Breast epithelium (tissue), 4 donors: ENCODE results near the gene GPR153. TPM values are rescaled to one million over a fixed set of nuclear protein-coding genes. Genes with fewer than 3 reads are reported as not detected.

Source experiments
- DNase-seq, 2 donors: peaks; one replicate each; pipeline ENCODE4 v3.0.0-alpha.2; 2019; ENCODE audit warnings: low spot score in 2 of 2
- H3K27ac ChIP-seq, 2 donors: fragments of 200-600 bp; sonication (generic) in 1 of 2; one replicate each; pipeline ENCODE4 v1.5.1; 2016 to 2019; ENCODE audit warnings: mild to moderate bottlenecking in 1 of 2
- H3K27me3 ChIP-seq, 2 donors: fragments of 200-600 bp; sonication (generic) in 1 of 2; one replicate each; pipeline versions ENCODE4 v1.5.1 to v1.6.0; 2017 to 2019; ENCODE audit warnings: control low read depth in 1 of 2, mild to moderate bottlenecking in 1 of 2
- H3K36me3 ChIP-seq: fragments of 200-600 bp; one replicate; pipeline ENCODE4 v1.5.1; 2019
- H3K4me1 ChIP-seq, 2 donors: fragments of 200-600 bp; sonication (generic); one replicate each; pipeline ENCODE4 v1.5.1; 2016 to 2019; ENCODE audit warnings: control low read depth in 1 of 2
- H3K4me3 ChIP-seq, 3 donors: fragments of 200-600 bp; sonication (generic); 1 replicate in 2 of 3; 2 replicates in 1 of 3; pipeline ENCODE4 v1.5.1; 2016 to 2019; ENCODE audit warnings: mild to moderate bottlenecking in 3 of 3, moderate library complexity in 2 of 3
- H3K9me3 ChIP-seq, 2 donors: fragments of 200-600 bp; sonication (generic) in 1 of 2; one replicate each; pipeline ENCODE4 v1.5.1; 2016 to 2019; ENCODE audit warnings: control low read depth in 1 of 2
- CTCF ChIP-seq, 3 donors: fragments of 450-650 bp; IDR thresholded peaks; one replicate each; pipeline ENCODE4 v1.5.1; 2016 to 2017; ENCODE audit warnings: antibody characterized with exemption in 3 of 3, mild to moderate bottlenecking in 3 of 3, moderate library complexity in 3 of 3
- POLR2A ChIP-seq: fragments of 450-650 bp; IDR thresholded peaks from one replicate; pipeline ENCODE4 v1.6.1; 2016; ENCODE audit warnings: antibody characterized with exemption, mild to moderate bottlenecking, moderate library complexity
- POLR2AphosphoS5 ChIP-seq, 3 donors: sonication (generic); formaldehyde crosslinking; IDR thresholded peaks; one replicate each; pipeline ENCODE4 v1.6.1; 2017; ENCODE audit warnings: antibody characterized with exemption in 3 of 3
- intact Hi-C: fragments of 100-400 bp; cut with DNase I; formaldehyde crosslinking; loops from one replicate; pipeline ENCODE4 v1.15.1; 2023; ENCODE audit warnings: low total_unique reads
- total RNA-seq, 3 donors: library from RNA; depleted of rRNA; stranded (reverse); fragments of >200 nt; gene quantifications; one replicate each; pipeline ENCODE4 v1.1.0, GENCODE V29; 2016

The GPR153 gene
- total RNA-seq, 3 donors from 2014 or later: 5.4 to 34.6 (median 6.6) TPM

DNA sequence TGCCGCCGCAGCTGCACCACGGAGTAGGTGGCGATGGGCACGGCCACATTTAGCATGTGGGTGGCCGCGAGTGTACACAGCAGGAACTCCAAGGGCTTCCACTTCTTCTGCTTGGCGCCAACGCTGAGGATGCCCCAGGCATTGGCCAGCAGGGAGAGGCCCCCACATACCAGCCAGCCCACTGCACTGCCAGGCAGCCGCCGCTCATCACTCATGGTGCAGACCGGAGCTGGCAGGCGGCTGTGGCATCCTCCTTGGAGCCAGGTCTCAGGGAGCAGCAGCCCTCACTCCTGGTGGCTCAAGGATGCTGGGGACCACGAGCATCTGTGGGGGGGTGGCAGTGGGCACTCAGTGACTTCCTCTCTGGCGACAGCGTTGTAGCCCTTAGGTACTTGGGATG, 6.2 kb downstream of the GPR153 start:
- Histone ChIP-seq H3K4me1 (no peaks in the 10 kb centered on the region), H3K27me3 (peaks cover 0 to 24% of the 10 kb centered on the region in 2 donors), H3K27ac (no peak overlapping the region), H3K4me3 (no peak overlapping the region), H3K9me3 (no peaks in the 10 kb centered on the region), H3K36me3 (no peaks in the 10 kb centered on the region)
- DNase-seq: no peak
- no peak for TF ChIP-seq POLR2AphosphoS5 (IDR thresholded peaks at IDR 0.05)
- intact Hi-C loops: no loop called here

DNA sequence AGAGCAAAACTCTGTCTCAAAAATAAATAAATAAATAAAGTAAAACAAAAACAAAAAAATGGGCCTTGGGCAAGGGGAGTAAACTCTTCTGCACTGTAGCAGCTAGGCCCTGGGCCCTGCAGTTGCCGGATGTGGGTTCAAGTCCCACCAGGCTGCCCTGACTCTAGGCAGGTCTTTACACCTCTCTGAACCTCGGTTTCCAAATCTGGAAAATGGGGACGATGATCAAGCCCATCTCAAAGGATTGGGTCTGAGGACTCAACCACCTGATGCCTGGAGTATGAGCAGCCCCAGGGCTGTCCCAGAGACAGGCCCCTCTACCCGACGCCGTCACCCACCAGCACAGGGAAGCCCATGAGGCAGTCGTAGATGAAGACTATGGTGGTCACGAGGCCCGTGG, 7.5 kb downstream of the GPR153 start:
- H3K9me3 ChIP-seq: no peaks in the 10 kb centered on the region
- no peak for DNase-seq
- intact Hi-C loops: no loop called here
- no peak overlapping the region for H3K27ac ChIP-seq
- H3K36me3 ChIP-seq: no peaks in the 10 kb centered on the region
- H3K4me3 ChIP-seq: no peak overlapping the region
- peaks cover 6 to 32% of the 10 kb centered on the region in 2 donors for H3K27me3 ChIP-seq
- TF ChIP-seq POLR2A: no peak
- no peak for TF ChIP-seq POLR2AphosphoS5 (IDR thresholded peaks at IDR 0.05)
- TF ChIP-seq CTCF (IDR thresholded peaks at IDR 0.05): no peak
- H3K4me1 ChIP-seq: no peaks in the 10 kb centered on the region

GRCh38 chr1:6252374-6252710, 8.6 kb downstream of the GPR153 start:
- intact Hi-C loops: no loop called here
- H3K9me3 ChIP-seq: no peaks in the 10 kb centered on the region
- DNase-seq: no peak
- no peak for TF ChIP-seq POLR2A
- no peak for TF ChIP-seq POLR2AphosphoS5 (IDR thresholded peaks at IDR 0.05)
- no peak for TF ChIP-seq CTCF (IDR thresholded peaks at IDR 0.05)
- no peaks in the 10 kb centered on the region for H3K4me1 ChIP-seq
- no peak overlapping the region for H3K4me3 ChIP-seq
- H3K27me3 ChIP-seq: peaks cover 6 to 39% of the 10 kb centered on the region in 2 donors
- no peak overlapping the region for H3K27ac ChIP-seq
- H3K36me3 ChIP-seq: no peaks in the 10 kb centered on the region

GRCh38 chr1:6251681-6252373, 9.1 kb downstream of the GPR153 start:
- Histone ChIP-seq H3K36me3 (no peaks in the 10 kb centered on the region), H3K4me1 (no peaks in the 10 kb centered on the region), H3K4me3 (no peak overlapping the region), H3K27me3 (peaks cover 6 to 39% of the 10 kb centered on the region in 2 donors), H3K9me3 (no peaks in the 10 kb centered on the region), H3K27ac (no peak overlapping the region)
- no peak for DNase-seq
- intact Hi-C loops: no loop called here
- TF ChIP-seq POLR2AphosphoS5 (IDR thresholded peaks at IDR 0.05): no peak
- no peak for TF ChIP-seq POLR2A
- TF ChIP-seq CTCF (IDR thresholded peaks at IDR 0.05): no peak

DNA sequence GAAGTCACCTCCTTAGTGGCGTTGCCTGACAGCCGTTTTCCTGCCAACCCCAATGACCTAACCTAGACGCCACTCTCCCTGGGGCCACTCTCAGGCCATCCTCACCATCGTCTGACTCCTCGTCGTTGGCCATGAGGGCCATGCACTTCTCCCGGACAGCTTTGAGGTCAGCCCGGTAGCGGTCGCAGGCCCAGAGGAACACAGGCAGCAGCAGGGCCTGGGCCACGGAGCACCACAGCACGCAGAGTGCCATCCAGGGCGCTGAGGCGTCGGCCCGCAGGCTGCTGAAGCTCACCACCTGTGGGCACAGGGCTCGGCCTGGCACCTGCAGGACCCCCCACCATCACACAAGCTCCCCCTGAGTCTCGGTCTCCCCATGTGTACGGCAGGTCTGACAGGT, 9.7 kb downstream of the GPR153 start:
- no peak for DNase-seq
- intact Hi-C loops: no loop called here
- Histone ChIP-seq H3K27ac (no peak overlapping the region), H3K36me3 (no peaks in the 10 kb centered on the region), H3K9me3 (no peaks in the 10 kb centered on the region), H3K4me3 (no peak overlapping the region), H3K4me1 (no peaks in the 10 kb centered on the region), H3K27me3 (peaks cover 6 to 42% of the 10 kb centered on the region in 2 donors)
- no peak for TF ChIP-seq POLR2A
- TF ChIP-seq CTCF (IDR thresholded peaks at IDR 0.05): no peak
- TF ChIP-seq POLR2AphosphoS5 (IDR thresholded peaks at IDR 0.05): no peak
